IMR-90 (cell line): ENCODE results near the gene ZNF732. TPM values are rescaled to one million over a fixed set of nuclear protein-coding genes. Genes with fewer than 3 reads are reported as not detected.

Experiments used
- ATAC-seq: fragments of 200-7000 bp; cut with Tn5 transposase; 2 replicates; pipeline ENCODE4 v1.9.1; 2020; ENCODE audit warnings: low read depth, mild to moderate bottlenecking, moderate library complexity
- BruUV-seq: library from RNA; stranded (reverse); fragments of 400-500 nt; replicated peaks from 2 replicates; lab custom pipeline; 2021; lab: Mats Ljungman, UMichigan
- CTCF ChIA-PET: fragments of 300-600 bp; formaldehyde crosslinking; extraction: SDS; loops from one replicate; lab custom pipeline; 2021; ENCODE audit warnings: antibody characterized with exemption; lab: Yijun Ruan, JAX
- POLR2A ChIA-PET: fragments of 300-600 bp; sonication (Branson Sonifier 250); formaldehyde crosslinking; loops from one replicate; lab custom pipeline; 2022; ENCODE audit warnings: antibody characterized with exemption; ENCODE audit not compliant: unreplicated experiment; lab: Charles Lee
- DNase-seq: peaks from one replicate; pipeline ENCODE4 v3.0.0; 2013
- H2AFZ ChIP-seq: replicated peaks from 2 replicates; pipeline ENCODE3; 2013; ENCODE audit warnings: low read length, mild to moderate bottlenecking; ENCODE audit not compliant: poor library complexity
- H2AK5ac ChIP-seq: 2 replicates; pipeline ENCODE4 v1.6.1; 2013; ENCODE audit warnings: low read depth, low read length, inconsistent platforms
- H2AK9ac ChIP-seq: replicated peaks from 2 replicates; pipeline ENCODE3; 2013; ENCODE audit warnings: mild to moderate bottlenecking, low read depth, low read length, moderate library complexity; ENCODE audit not compliant: poor library complexity
- H2BK120ac ChIP-seq: 2 replicates; pipeline ENCODE4 v1.6.1; 2013; ENCODE audit warnings: low read depth, low read length, inconsistent platforms
- H2BK15ac ChIP-seq: 3 replicates; pipeline ENCODE4 v1.6.1; 2013; ENCODE audit warnings: low read depth, low read length, inconsistent platforms
- H2BK20ac ChIP-seq: 2 replicates; pipeline ENCODE4 v1.6.1; 2013; ENCODE audit warnings: low read depth, mild to moderate bottlenecking, inconsistent platforms, low read length, moderate library complexity
- H2BK5ac ChIP-seq: 2 replicates; pipeline ENCODE4 v1.6.1; 2013; ENCODE audit warnings: mild to moderate bottlenecking, low read depth, low read length, inconsistent platforms; ENCODE audit not compliant: poor library complexity, severe bottlenecking
- H3K14ac ChIP-seq: replicated peaks from 2 replicates; pipeline ENCODE4 v1.6.1; 2013; ENCODE audit warnings: low read depth, low read length, inconsistent platforms
- H3K18ac ChIP-seq: 2 replicates; pipeline ENCODE4 v1.6.1; 2013; ENCODE audit warnings: low read depth, low read length, control low read depth
- H3K23ac ChIP-seq: 2 replicates; pipeline ENCODE4 v1.6.1; 2013; ENCODE audit warnings: low read depth, low read length, inconsistent platforms
- H3K27ac ChIP-seq: 2 replicates; pipeline ENCODE4 v1.5.1; 2013; ENCODE audit warnings: mild to moderate bottlenecking, control low read depth, low read length; ENCODE audit not compliant: insufficient read depth
- H3K27me3 ChIP-seq: 2 replicates; pipeline ENCODE4 v1.6.1; 2013; ENCODE audit warnings: low read length; ENCODE audit not compliant: control insufficient read depth, insufficient read depth
- H3K36me3 ChIP-seq: 2 replicates; pipeline ENCODE4 v1.6.1; 2013; ENCODE audit warnings: low read length, mixed read lengths; ENCODE audit not compliant: control insufficient read depth, insufficient read depth
- H3K4ac ChIP-seq: 2 replicates; pipeline ENCODE4 v1.6.1; 2013; ENCODE audit warnings: low read depth, low read length, inconsistent platforms
- H3K4me1 ChIP-seq: 2 replicates; pipeline ENCODE4 v1.6.1; 2013; ENCODE audit warnings: low read length, mixed read lengths; ENCODE audit not compliant: control insufficient read depth, insufficient read depth
- H3K4me2 ChIP-seq: 2 replicates; pipeline ENCODE4 v1.6.1; 2013; ENCODE audit warnings: low read depth, mild to moderate bottlenecking, control low read depth, low read length, moderate library complexity
- H3K4me3 ChIP-seq: 2 replicates; pipeline ENCODE4 v1.5.1; 2013; ENCODE audit warnings: low read depth, mild to moderate bottlenecking, control low read depth, low read length, moderate library complexity; ENCODE audit not compliant: insufficient read depth
- H3K56ac ChIP-seq: 2 replicates; pipeline ENCODE4 v1.6.1; 2013; ENCODE audit warnings: low read length, inconsistent platforms; ENCODE audit not compliant: insufficient read depth; ENCODE audit errors: extremely low read depth
- H3K79me1 ChIP-seq, 2 experiments: 2 replicates each; pipeline ENCODE4 v1.6.1; 2013; ENCODE audit warnings: low read length in 2 of 2, inconsistent platforms in 1 of 2, low read depth in 1 of 2
- H3K9ac ChIP-seq: 2 replicates; pipeline ENCODE4 v1.6.1; 2013; ENCODE audit warnings: low read depth, low read length, control low read depth
- H3K9me1 ChIP-seq: 2 replicates; pipeline ENCODE4 v1.6.1; 2013; ENCODE audit warnings: low read length, inconsistent platforms; ENCODE audit not compliant: insufficient read depth
- H3K9me3 ChIP-seq: 2 replicates; pipeline ENCODE4 v1.6.1; 2013; ENCODE audit warnings: low read length; ENCODE audit not compliant: control insufficient read depth, insufficient read depth
- H4K20me1 ChIP-seq: 2 replicates; pipeline ENCODE4 v1.6.1; 2013; ENCODE audit warnings: low read length, inconsistent platforms; ENCODE audit not compliant: insufficient read depth
- H4K5ac ChIP-seq: 2 replicates; pipeline ENCODE4 v1.6.1; 2013; ENCODE audit warnings: mild to moderate bottlenecking, low read depth, low read length, control low read depth
- H4K8ac ChIP-seq, 2 experiments: 2 replicates each; pipeline ENCODE4 v1.6.1; 2013; ENCODE audit warnings: low read depth in 2 of 2, low read length in 2 of 2, control low read depth in 1 of 2, inconsistent platforms in 1 of 2
- H4K91ac ChIP-seq: 2 replicates; pipeline ENCODE4 v1.6.1; 2013; ENCODE audit warnings: low read depth, low read length, inconsistent platforms; ENCODE audit not compliant: insufficient read depth
- CEBPB ChIP-seq: IDR thresholded peaks from 2 replicates; pipeline ENCODE4 v1.6.1; 2012; ENCODE audit warnings: low read depth, low read length, improper control_type of control experiment
- POLR2A ChIP-seq: IDR thresholded peaks from 2 replicates; pipeline ENCODE4 v1.6.1; 2012; ENCODE audit warnings: mild to moderate bottlenecking, low read depth, low read length
- WGBS, 2 experiments: methylation state at CpG; one replicate each; pipeline versions ENCODE4 v1.1.5 to v1.1.7; 2013; ENCODE audit warnings: missing lambda C conversion rate in 2 of 2; ENCODE audit not compliant: insufficient read length in 1 of 2; ENCODE audit errors: extremely low coverage in 2 of 2; 5-methylcytosine and 5-hydroxymethylcytosine counted together
- dilution Hi-C: fragments of 300-500 bp; cut with HindIII; formaldehyde crosslinking; loops from one replicate; pipeline ENCODE4 v1.14.3; 2018; ENCODE audit warnings: low sequenced_read_pairs; ENCODE audit not compliant: unreplicated experiment
- in situ Hi-C: fragments of 300-500 bp; cut with MboI; formaldehyde crosslinking; loops from 3 replicates; pipeline ENCODE4 v1.14.3; 2019; ENCODE audit warnings: low sequenced_read_pairs, inconsistent platforms, mixed read lengths
- intact Hi-C: fragments of 100-400 bp; cut with micrococcal nuclease; formaldehyde crosslinking; loops from 2 replicates; pipeline ENCODE4 v1.10.0; 2022
- polyA plus RNA-seq, 3 experiments: library from polyadenylated mRNA; depleted of rRNA; stranded (reverse); fragments of >200 nt; gene quantifications; 2 replicates each; pipeline ENCODE4 v1.2.3, GENCODE V29; 2012; ENCODE audit warnings: low replicate concordance in 1 of 3
- total RNA-seq: library from RNA; depleted of rRNA; stranded (reverse); fragments of >200 nt; gene quantifications from 2 replicates; pipeline ENCODE4 v1.2.3, GENCODE V29; 2012

The ZNF732 gene
- total and polyA plus RNA-seq, 2 of the 4 experiments (the other 2 are of a cell fraction) = under 0.01 TPM; not detected in 1

- H3K14ac ChIP-seq = no peak overlapping the region
Observed at GRCh38 chr4:340011-340410, 34.7 kb upstream of the ZNF732 start.

More at GRCh38 chr4:340011-340410, 34.7 kb upstream of the ZNF732 start:
- Histone ChIP-seq H4K5ac (no peak overlapping the region), H3K9ac (no peak overlapping the region), H3K4ac (no peak overlapping the region), H3K4me2 (no peak overlapping the region), H3K23ac (no peak overlapping the region), H3K9me1 (no peaks in the 10 kb centered on the region), H2BK5ac (no peak overlapping the region), H3K4me1 (no peaks in the 10 kb centered on the region), H4K91ac (no peak overlapping the region), H3K36me3 (peaks cover 14% of the 10 kb centered on the region), H2BK15ac (no peak overlapping the region), H3K9me3 (peaks cover 22% of the 10 kb centered on the region), H3K27ac (no peak overlapping the region), H3K27me3 (no peaks in the 10 kb centered on the region), H3K18ac (no peak overlapping the region), H2AK9ac (no peak overlapping the region), H2BK20ac (no peak overlapping the region), H2AK5ac (no peak overlapping the region), H3K56ac (no peak overlapping the region), H4K20me1 (no peaks in the 10 kb centered on the region), H3K79me1 (peaks cover 16 to 21% of the 10 kb centered on the region in 2 experiments; a peak in 3 of 4 replicates), H2AFZ (no peak overlapping the region), H3K4me3 (no peak overlapping the region), H2BK120ac (no peak overlapping the region), H4K8ac (no peak overlapping the region)
- WGBS, 2 experiments = 73% methylated on average over 2 of the region's 4 CpGs; no CpG with 5 or more reads in 1 of the 2 experiments
- TF ChIP-seq CEBPB = no peak
- TF ChIP-seq POLR2A = peak; percentile 26; the same call in 1 of the 2 replicates
- no peak for DNase-seq
- intact Hi-C loops (no loop called here), in situ Hi-C loops (no loop called here), dilution Hi-C loops (no loop called here)
- no peak for ATAC-seq
- BruUV-seq = TSS peak; percentile 16
- CTCF ChIA-PET = no interaction called here
- POLR2A ChIA-PET = no interaction called here
